AG04450 (cell line): Measurements from ENCODE around the gene INSRR. TPM values are rescaled to one million over a fixed set of nuclear protein-coding genes. Genes with fewer than 3 reads are reported as not detected.
A peak's percentile ranks its signal among the peaks of the same experiment; 100 is the strongest.

Experiments used
- CTCF ChIA-PET: fragments of 300-600, 350-600 bp; formaldehyde crosslinking; extraction: SDS; loops from one replicate; lab custom pipeline; 2022; ENCODE audit warnings: antibody characterized with exemption, inconsistent platforms; lab: Charles Lee
- POLR2A ChIA-PET: fragments of 350-600 bp; formaldehyde crosslinking; extraction: SDS; loops from one replicate; lab custom pipeline; 2021; ENCODE audit warnings: antibody characterized with exemption, inconsistent platforms; lab: Yijun Ruan, JAX
- DNase-seq: peaks from one replicate; pipeline ENCODE4 v3.0.0-alpha.2; 2011; ENCODE audit warnings: low read depth, low spot score
- H3K27ac ChIP-seq: one replicate; pipeline ENCODE4 v1.5.1; 2012; ENCODE audit warnings: low read depth, low read length, control low read depth
- H3K27me3 ChIP-seq: one replicate; pipeline ENCODE4 v1.6.0; 2012; ENCODE audit warnings: low read length; ENCODE audit not compliant: control insufficient read depth, insufficient read depth
- H3K4me3 ChIP-seq: 2 replicates; pipeline ENCODE4 v1.5.1; 2011; ENCODE audit warnings: mild to moderate bottlenecking, low read depth, low read length, control low read depth
- H3K9me3 ChIP-seq: 2 replicates; pipeline ENCODE4 v1.5.1; 2012; ENCODE audit warnings: low read length; ENCODE audit not compliant: control insufficient read depth, insufficient read depth
- CTCF ChIP-seq: IDR thresholded peaks from 2 replicates; pipeline ENCODE4 v1.5.1; 2011; ENCODE audit warnings: low read depth, low read length, control low read depth, inconsistent platforms
- polyA plus RNA-seq: library from polyadenylated mRNA; depleted of rRNA; stranded (reverse); fragments of >200 nt; gene quantifications from 2 replicates; pipeline ENCODE4 v1.2.3, GENCODE V29; 2011

The INSRR gene
- polyA plus RNA-seq, 1 experiment, result not detected

GRCh38 chr1:156894711-156895454 is 36.0 kb upstream of the INSRR start:
- no peak for TF ChIP-seq CTCF
- Histone ChIP-seq H3K27me3 (no peaks in the 10 kb centered on the region), H3K4me3 (peak overlapping the region; percentile 65), H3K27ac (peak overlapping the region; percentile 77), H3K9me3 (no peaks in the 10 kb centered on the region; the same call in 1 of the 2 replicates)
- CTCF ChIA-PET, result interaction anchor here (0.9 to 6.7 kb wide), 8 partner anchors 9 to 206 kb away, joined by 3 to 108 read pairs (median 4); partner anchors contain the start of gene LRRC71
- POLR2A ChIA-PET, result no interaction called here
- DNase-seq, result no peak

GRCh38 chr1:156894001-156894400 is 35.1 kb upstream of the INSRR start:
- ChIA-PET CTCF (interaction anchor here (1.1 to 6.7 kb wide), 4 partner anchors 8 to 168 kb away, joined by 3 to 108 read pairs (median 33); partner anchors contain the start of gene LRRC71), POLR2A (no interaction called here)
- Histone ChIP-seq H3K9me3 (no peaks in the 10 kb centered on the region; the same call in 1 of the 2 replicates), H3K27me3 (peaks cover under 1% of the 10 kb centered on the region), H3K4me3 (peak overlapping the region; percentile 65), H3K27ac (peak overlapping the region; percentile 47)
- no peak for DNase-seq
- no peak for TF ChIP-seq CTCF

GRCh38 chr1:156893048-156893953 is 34.4 kb upstream of the INSRR start, which contains the start of gene PEAR1:
Gene PEAR1 (plus strand): TSS chr1:156893718. CDS start chr1:156903927, 10,209 bp downstream.
- peak; percentile 16; the same call in 1 of the 2 replicates for TF ChIP-seq CTCF
- peak within 1 kb of the TSS; percentile 77 for H3K27ac ChIP-seq
- CTCF ChIA-PET, result interaction anchor here (0.5 to 6.7 kb wide), 22 partner anchors 9 to 515 kb away, joined by 3 to 108 read pairs (median 7); partner anchors contain the start of genes ISG20L2, LRRC71, METTL25B and NTRK1
- DNase-seq, result no peak
- H3K4me3 ChIP-seq, result peak within 1 kb of the TSS; percentile 65
- no peaks in the 10 kb centered on the region; the same call in 1 of the 2 replicates for H3K9me3 ChIP-seq
- peaks cover 3% of the 10 kb centered on the region for H3K27me3 ChIP-seq
- POLR2A ChIA-PET, result no interaction called here

GRCh38 chr1:156892190-156893047 is 33.5 kb upstream of the INSRR start:
- CTCF ChIA-PET, result interaction anchor here (0.5 to 6.7 kb wide), 38 partner anchors 8 to 514 kb away, joined by 3 to 108 read pairs (median 4); partner anchors contain the start of genes ISG20L2, LRRC71, METTL25B and MRPL24
- DNase-seq, result peak; percentile 68
- no peaks in the 10 kb centered on the region; the same call in 1 of the 2 replicates for H3K9me3 ChIP-seq
- peak; percentile 82 for TF ChIP-seq CTCF
- peaks cover 6% of the 10 kb centered on the region for H3K27me3 ChIP-seq
- H3K27ac ChIP-seq, result peak overlapping the region; percentile 61
- POLR2A ChIA-PET, result interaction anchor here (1.0 kb wide), 1 partner anchor 35 kb away, joined by 4 read pairs; no protein-coding TSS in a partner anchor
- peak overlapping the region; percentile 41 for H3K4me3 ChIP-seq
